SW 1271 (cell line): ENCODE data around the gene RUBCN.
"Not testable (repeated sequence)": the region's sequence is repeated elsewhere in the genome, so short reads cannot be mapped to it uniquely, and the experiment has no call there.

Experiments used
- DNase-seq, 2 experiments: peaks; one replicate each; lab custom pipeline; 2025; lab: John Stamatoyannopoulos, UW

Gene RUBCN

GRCh38 chr3:197734667-197735318, 1.9 kb downstream of the RUBCN start:
- DNase-seq: no peak

- DNase-seq: no peak
These were observed 3.7 kb downstream of the RUBCN start for GRCh38 chr3:197733042-197733441.

DNA sequence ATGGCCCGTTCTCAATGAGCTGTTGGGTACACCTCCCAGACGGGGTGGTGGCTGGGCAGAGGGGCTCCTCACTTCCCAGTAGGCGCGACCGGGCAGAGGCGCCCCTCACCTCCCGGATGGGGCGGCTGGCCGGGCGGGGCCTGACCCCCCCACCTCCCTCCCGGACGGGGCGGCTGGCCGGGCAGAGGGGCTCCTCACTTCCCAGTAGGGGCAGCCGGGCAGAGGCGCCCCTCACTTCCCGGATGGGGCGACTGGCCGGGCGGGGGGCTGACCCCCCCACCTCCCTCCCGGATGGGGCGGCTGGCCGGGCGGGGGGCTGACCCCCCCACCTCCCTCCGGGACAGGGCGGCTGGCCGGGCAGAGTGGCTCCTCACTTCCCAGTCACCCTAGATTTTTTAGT, 5.2 kb downstream of the RUBCN start:
- not testable (repeated sequence) for DNase-seq

- DNase-seq: not testable (repeated sequence)
These were observed 5.9 kb downstream of the RUBCN start for GRCh38 chr3:197730770-197731169.

GRCh38 chr3:197730200-197730599, 6.5 kb downstream of the RUBCN start:
- peak in 1 of 2 experiments; percentile 64 for DNase-seq

GRCh38 chr3:197728487-197728886, 8.2 kb downstream of the RUBCN start:
- no peak for DNase-seq

DNA sequence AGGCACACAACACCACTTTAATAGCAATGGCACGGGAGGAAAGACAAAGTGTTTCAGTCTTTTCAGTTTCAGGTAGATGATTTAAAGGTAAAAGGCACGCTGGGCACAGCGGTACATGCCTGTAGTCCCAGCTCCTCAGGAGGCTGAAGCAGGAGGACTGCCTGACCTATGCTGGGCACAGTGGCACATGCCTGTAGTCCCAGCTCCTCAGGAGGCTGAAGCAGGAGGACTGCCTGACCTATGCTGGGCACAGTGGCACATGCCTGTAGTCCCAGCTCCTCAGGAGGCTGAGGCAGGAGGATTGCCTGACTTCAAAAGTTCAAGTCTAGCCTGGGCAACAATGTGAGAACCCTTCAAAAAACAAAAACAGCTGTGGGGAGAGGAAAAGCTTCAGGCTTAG, 8.8 kb downstream of the RUBCN start:
- DNase-seq: not testable (repeated sequence)

DNA sequence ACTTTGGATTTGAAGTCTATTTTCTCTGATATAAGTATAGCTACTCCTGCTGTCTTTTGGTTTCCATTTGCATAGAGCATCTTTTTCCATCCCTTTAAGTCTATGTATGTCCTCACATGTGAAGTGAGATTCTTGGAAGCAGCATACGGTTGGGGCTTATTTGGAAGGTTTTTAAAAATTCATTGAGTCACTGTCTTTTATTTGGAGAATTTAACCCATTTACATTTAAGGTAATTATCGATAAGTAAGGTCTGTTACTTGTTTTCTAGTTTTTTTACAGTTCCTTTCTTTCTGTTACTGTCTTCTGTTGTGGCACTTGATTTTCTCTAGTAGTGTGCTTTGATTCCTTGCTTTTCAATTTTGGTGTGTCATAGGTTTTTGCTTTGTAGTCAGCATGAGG, 14.0 kb downstream of the RUBCN start:
- no peak for DNase-seq

GRCh38 chr3:197720694-197721093, 16.0 kb downstream of the RUBCN start:
- no peak for DNase-seq

DNA sequence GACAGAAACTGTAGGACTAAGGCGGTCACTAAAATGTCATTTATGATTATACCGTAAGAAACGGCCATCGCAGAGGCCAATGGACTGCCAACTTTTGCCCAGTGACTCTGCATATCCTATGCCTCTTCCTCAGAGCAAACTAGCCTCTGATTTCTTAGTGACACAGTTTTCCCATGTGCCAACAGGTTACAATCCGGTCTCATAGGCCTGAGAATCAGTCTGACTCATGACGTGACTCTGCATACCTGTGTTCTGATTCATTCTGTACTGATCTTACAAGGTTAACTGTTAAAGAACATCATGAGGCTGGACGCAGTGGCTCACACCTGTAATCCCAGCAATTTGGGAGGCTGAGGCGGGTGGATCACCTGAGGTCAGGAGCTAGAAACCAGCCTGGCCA, 17.8 kb downstream of the RUBCN start:
- peak; percentile 93 to 94 for DNase-seq

DNA sequence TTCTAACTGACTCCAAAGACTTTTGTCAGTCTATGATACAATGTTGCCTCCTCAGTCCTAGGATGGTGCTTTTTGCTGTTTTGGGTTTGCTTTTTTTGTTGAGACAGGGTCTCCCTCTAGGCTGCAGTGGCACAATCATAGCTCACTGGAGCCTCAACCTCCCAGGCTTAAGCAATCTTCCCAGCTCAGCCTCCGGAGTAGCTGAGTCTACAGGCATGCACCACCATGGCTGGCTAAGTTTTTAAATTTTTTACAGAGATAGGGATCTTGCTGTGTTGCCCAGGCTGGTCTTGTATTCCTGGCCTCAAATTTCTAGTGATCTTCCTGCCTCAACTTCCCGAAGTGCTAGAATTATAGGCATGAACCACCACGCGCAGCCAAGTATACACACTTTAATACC, 22.5 kb downstream of the RUBCN start:
- no peak for DNase-seq

DNA sequence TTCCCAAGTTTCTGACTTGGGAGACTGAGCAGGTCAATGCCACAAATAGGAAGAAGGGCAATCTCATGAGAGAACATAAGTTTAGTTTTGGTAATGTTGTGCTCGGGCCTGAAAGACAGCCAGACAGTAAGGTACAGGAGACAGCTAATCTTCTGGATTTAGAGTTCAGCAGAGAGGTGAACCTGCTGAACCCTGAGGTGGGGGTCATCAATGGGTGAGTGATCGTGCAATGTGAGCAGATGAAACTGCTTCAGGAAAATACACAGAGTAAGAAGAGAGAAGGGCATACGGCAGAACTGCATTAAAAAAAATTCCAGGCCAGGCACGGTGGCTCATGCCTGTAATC, 23.3 kb downstream of the RUBCN start:
- no peak for DNase-seq

DNA sequence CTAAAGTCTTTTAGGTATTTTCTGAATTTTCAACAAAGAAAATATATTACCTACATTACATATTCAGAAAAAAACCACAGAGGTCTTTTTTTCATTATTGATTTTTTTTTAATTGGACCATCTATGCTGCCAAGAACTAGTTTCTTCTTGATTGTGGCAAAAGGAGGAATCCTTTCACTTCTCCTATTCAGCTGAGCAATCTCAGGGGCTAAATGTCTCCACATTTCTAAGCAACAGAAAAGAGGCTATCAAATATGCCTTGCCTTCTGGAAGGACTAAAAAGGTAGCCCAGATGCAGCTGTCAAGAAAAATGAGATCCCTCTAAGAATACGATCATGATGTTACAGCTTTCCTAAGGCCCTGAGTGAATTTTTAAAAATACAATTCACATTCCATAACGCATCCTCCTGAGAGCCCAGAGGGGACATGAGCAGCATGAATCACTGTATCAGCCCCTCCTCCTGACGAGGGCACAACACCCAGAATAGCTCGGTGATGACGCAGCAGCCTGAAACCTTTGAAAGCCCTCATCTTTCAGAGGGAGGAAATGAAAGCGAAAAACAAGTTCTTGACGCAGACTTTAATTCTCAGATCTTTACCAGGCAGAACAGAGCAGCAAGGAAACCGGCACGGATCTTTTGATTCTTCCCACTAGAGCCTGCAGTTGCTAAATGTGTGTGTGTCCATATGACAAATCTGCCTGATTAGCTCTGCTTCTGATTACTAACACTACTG, 24.6 kb downstream of the RUBCN start:
- DNase-seq: peak; percentile 95 to 96

DNA sequence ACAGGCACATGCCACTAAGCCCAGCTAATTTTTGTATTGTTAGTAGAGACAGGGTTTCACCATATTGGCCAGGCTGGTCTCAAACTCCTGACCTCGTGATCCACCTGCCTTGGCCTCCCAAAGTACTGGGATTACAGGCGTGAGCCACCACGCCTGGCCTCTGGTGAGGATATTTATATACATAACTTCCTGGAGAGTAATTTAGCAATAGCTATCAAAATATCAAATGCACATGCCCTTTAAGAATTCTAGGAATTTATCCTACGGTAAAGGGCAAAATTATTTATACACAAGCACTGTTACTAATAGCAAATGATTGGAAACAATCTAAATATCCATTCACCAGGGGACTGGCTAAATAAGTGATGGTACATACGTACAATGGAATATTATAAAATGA, 25.7 kb downstream of the RUBCN start:
- DNase-seq: peak; percentile 3 to 38

GRCh38 chr3:197709135-197709534, 27.6 kb downstream of the RUBCN start:
- no peak for DNase-seq

DNA sequence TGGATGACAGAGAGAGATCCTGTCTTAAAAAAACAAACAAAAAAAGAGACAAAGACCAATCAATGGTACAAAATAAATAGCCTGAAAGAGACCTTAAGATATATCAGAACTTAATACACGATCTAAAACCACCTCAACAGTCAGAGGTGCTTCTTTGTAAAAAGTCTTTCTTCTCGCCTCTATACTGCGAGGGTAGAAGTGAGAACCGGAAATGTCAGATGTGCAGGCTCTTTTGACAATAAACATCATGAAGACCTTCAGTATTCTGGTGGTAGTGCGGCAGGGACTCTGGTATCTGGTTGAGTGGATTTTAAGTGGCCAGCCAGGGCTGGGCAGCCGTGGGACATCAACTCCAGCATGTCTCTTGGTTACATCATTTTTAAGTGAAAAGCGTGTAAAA, 30.0 kb downstream of the RUBCN start:
- DNase-seq: no peak

GRCh38 chr3:197701841-197702240, 34.9 kb downstream of the RUBCN start:
- DNase-seq: no peak

GRCh38 chr3:197700095-197700494, 36.6 kb downstream of the RUBCN start:
- DNase-seq: no peak

DNA sequence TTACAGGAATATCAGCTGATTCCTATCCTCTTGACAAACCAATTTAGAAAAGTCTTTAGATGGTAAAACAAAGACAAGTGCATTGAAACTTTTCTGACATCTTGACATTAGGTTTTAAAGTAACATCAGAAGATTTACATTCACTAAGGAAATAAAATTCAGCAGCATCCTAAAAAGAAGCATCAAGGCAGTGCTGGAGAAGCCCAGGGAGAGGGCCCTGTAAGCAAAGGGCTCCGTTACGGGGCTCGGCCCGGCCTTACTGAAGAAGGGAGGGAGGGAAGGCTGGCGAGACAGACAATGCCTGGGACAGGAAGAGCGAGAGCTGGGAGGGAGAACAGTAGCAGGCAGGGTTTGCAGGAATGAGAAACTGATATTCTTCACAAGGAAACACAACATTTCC, 39.3 kb downstream of the RUBCN start:
- no peak for DNase-seq

DNA sequence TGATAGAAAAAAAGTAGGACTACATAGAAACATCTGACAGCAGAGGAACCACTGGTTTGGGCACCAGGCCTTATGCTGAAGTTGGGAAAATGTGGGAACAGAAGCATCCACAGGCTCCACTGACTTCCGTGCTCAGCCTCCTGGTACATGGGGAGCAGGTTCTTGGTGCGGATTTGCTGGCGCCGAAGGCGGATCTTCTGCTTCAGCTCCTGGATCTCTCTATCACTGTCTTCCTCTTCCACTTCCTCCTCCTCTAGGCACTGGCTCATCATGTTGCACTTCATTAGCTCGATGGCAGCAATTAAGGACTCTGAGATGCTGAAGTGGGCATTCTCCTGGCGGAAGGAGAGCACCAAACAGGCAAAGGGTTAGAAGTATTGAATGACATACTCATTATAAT, 42.5 kb downstream of the RUBCN start:
- DNase-seq: no peak

DNA sequence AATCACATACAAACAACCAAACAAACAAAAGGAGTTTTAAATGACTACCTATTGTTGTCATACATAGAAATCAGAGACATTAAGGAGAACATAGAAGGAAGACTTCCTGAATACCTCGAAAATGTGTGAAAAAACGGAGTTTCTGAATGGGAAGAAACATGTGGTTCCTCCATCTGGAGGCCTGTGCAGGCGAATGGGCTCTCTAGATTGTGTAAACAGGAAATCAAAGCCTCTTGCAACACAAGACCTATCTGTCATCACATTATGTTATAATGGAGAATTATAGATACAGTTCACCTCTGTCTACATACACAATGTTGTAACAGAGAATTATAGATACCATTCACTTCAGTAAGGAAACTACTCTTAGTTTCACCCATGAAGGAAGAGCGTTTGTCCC, 44.1 kb downstream of the RUBCN start:
- DNase-seq: no peak

DNA sequence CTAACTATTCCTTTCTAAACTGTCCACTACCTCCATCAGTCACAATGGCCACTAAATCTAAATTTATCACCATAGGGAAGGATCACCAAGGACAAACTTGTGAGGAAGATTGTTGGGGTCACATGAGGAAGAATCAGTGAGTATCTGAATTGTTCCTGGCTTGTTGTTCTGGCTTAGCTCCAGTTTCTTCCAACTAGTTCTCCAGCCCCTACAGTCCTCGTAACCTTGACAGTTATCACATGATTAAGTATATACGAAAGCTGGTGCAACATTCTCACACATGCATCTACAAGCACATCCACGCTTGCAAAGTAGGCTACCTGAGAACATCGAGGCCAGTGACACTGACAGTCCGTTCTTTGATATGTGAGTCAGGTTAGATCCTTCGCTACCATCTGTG, 46.0 kb downstream of the RUBCN start:
- DNase-seq: no peak

DNA sequence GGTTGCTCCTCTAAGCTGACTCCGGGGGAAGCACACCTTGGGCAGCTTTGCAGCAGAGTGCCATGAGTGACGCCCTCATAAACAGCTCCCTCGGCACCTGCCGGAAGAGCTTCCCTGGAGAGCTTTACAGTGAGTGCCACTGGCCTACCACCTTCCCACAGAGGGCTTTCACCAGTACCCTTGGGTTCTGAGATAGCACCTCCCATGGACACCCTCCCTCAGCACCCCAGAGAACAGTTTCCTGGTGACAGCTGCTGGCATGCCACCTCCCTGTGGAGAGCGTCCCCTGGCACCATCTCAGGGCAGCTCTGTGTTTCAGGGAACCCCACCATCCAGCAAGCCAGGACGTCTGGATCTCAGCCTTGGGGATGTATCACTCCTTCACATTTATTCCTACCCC, 49.1 kb downstream of the RUBCN start:
- DNase-seq: no peak

DNA sequence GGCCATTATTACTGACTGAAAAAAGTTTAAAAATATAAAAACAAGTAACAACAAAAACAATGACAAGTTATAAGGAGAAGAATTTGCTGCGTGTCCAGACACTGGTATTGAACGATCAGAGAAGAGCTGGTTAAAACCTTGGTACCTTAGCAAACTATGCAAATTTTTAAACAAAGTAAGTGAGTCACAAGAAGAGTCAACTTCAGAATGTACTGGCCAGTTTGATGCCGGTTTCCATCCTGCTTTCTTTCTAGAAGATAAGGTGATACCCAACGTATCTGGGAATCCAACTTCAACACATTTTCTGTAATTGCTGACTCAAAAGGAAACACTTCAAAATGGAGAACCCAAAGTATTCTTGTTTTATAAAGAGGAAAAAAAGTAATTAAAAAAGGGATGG, 49.8 kb downstream of the RUBCN start:
- DNase-seq: no peak
